Measurements from ENCODE around the gene EFCAB6. TPM values are rescaled to one million over a fixed set of nuclear protein-coding genes. Genes with fewer than 3 reads are reported as not detected.

The EFCAB6 gene
- total and polyA plus RNA-seq, 2 of the 4 experiments (the other 2 are of a cell fraction): 0.44 to 1.1 TPM

- DNase-seq: no peak
- Histone ChIP-seq H2BK15ac (ENCODE audit: low read depth, low read length) (no peak overlapping the region), H3K27me3 (ENCODE audit: control insufficient read depth, insufficient read depth, low read length) (peaks cover 2% of the 10 kb centered on the region; the same call in 1 of the 2 replicates), H2AK9ac (replicated peaks; ENCODE audit: low read depth, low read length, poor library complexity) (no peak overlapping the region), H2BK5ac (ENCODE audit: low read depth, low read length, poor library complexity, severe bottlenecking) (no peak overlapping the region), H3K18ac (ENCODE audit: low read depth, low read length) (no peak overlapping the region), H3K4ac (ENCODE audit: low read depth, low read length) (no peak overlapping the region), H3K9ac (ENCODE audit: low read depth, low read length) (no peak overlapping the region), H3K4me2 (ENCODE audit: low read depth, low read length) (no peak overlapping the region), H4K20me1 (ENCODE audit: insufficient read depth, low read length) (no peaks in the 10 kb centered on the region), H3K27ac (ENCODE audit: insufficient read depth, low read length) (no peak overlapping the region), H3K56ac (ENCODE audit: extremely low read depth, insufficient read depth, low read length) (no peak overlapping the region), H4K91ac (ENCODE audit: insufficient read depth, low read depth, low read length) (no peak overlapping the region), H3K9me1 (ENCODE audit: insufficient read depth, low read length) (no peaks in the 10 kb centered on the region), H3K14ac (replicated peaks; ENCODE audit: low read depth, low read length) (no peak overlapping the region), H4K8ac (ENCODE audit: low read depth in 2 of 2, low read length in 2 of 2) (no peak overlapping the region), H2AFZ (replicated peaks; ENCODE audit: low read length, poor library complexity) (no peak overlapping the region), H3K4me3 (ENCODE audit: insufficient read depth, low read depth, low read length) (no peak overlapping the region), H3K36me3 (ENCODE audit: control insufficient read depth, insufficient read depth, low read length) (no peaks in the 10 kb centered on the region), H3K23ac (ENCODE audit: low read depth, low read length) (no peak overlapping the region), H3K79me1 (ENCODE audit: low read depth in 1 of 2, low read length in 2 of 2) (no peaks in the 10 kb centered on the region), H3K4me1 (ENCODE audit: control insufficient read depth, insufficient read depth, low read length) (no peaks in the 10 kb centered on the region), H2BK20ac (ENCODE audit: low read depth, low read length) (no peak overlapping the region), H2AK5ac (ENCODE audit: low read depth, low read length) (no peak overlapping the region), H4K5ac (ENCODE audit: low read depth, low read length) (no peak overlapping the region), H2BK120ac (ENCODE audit: low read depth, low read length) (no peak overlapping the region), H3K9me3 (ENCODE audit: control insufficient read depth, insufficient read depth, low read length) (no peaks in the 10 kb centered on the region)
- ChIA-PET CTCF (no interaction called here), POLR2A (ENCODE audit: unreplicated experiment) (no interaction called here)
- in situ Hi-C loops (cut with MboI; ENCODE audit: low sequenced_read_pairs): no loop called here
- BruUV-seq (replicated peaks): no TSS peak
- ATAC-seq (ENCODE audit: low read depth): no peak
- intact Hi-C loops (cut with micrococcal nuclease): no loop called here
- TF ChIP-seq RCOR1 (IDR thresholded peaks at IDR 0.05; ENCODE audit: insufficient replicate concordance, low read length) (no peak), MAZ (IDR thresholded peaks at IDR 0.05; ENCODE audit: borderline replicate concordance, low read depth, low read length) (no peak), CHD1 (IDR thresholded peaks at IDR 0.05; ENCODE audit: low read depth, low read length) (no peak), BHLHE40 (IDR thresholded peaks at IDR 0.05; ENCODE audit: low read depth, low read length) (no peak), FOS (IDR thresholded peaks at IDR 0.05; ENCODE audit: low read depth, low read length) (no peak), RFX5 (IDR thresholded peaks at IDR 0.05; ENCODE audit: low read depth, low read length) (no peak), ELK1 (IDR thresholded peaks at IDR 0.05; ENCODE audit: borderline replicate concordance, low read depth, low read length) (no peak)
- dilution Hi-C loops (cut with HindIII; ENCODE audit: low sequenced_read_pairs, unreplicated experiment): no loop called here
- no CpG with 5 or more reads among the region's 6 CpGs for WGBS, 2 experiments (ENCODE audit: extremely low coverage in 2 of 2, insufficient read length in 1 of 2)
Observed at GRCh38 chr22:43564859-43565258, 247.2 kb downstream of the EFCAB6 start.
